Lung (tissue), 12 donors: Measurements from ENCODE around the gene ARHGAP15. TPM values are rescaled to one million over a fixed set of nuclear protein-coding genes. Genes with fewer than 3 reads are reported as not detected.

Experiments
- ATAC-seq: fragments of 200-7000 bp; cut with Tn5 transposase; one replicate; pipeline ENCODE4 v1.9.1; 2020; ENCODE audit warnings: moderate number of reproducible peaks; ENCODE audit not compliant: insufficient read depth, low FRiP score
- DNase-seq, 3 donors: peaks; one replicate each; pipeline ENCODE4 v3.0.0-alpha.2; 2013 to 2017
- H3K27ac ChIP-seq, 2 donors: one replicate each; pipeline ENCODE4 v1.5.1; 2013; ENCODE audit warnings: mild to moderate bottlenecking in 2 of 2, moderate library complexity in 2 of 2, control low read depth in 1 of 2, inconsistent platforms in 1 of 2, low read depth in 1 of 2, low read length in 1 of 2
- H3K27me3 ChIP-seq, 3 donors: one replicate each; pipeline ENCODE4 v1.5.1; 2013; ENCODE audit warnings: low read length in 2 of 3; ENCODE audit not compliant: control insufficient read depth in 3 of 3, insufficient read depth in 3 of 3
- H3K36me3 ChIP-seq, 4 donors: one replicate each; pipeline ENCODE4 v1.5.1; 2013; ENCODE audit warnings: low read length in 4 of 4, mild to moderate bottlenecking in 1 of 4, moderate library complexity in 1 of 4; ENCODE audit not compliant: control insufficient read depth in 4 of 4, insufficient read depth in 4 of 4
- H3K4me1 ChIP-seq, 5 donors: one replicate each; pipeline ENCODE4 v1.5.1; 2013; ENCODE audit warnings: low read length in 5 of 5, mild to moderate bottlenecking in 2 of 5, moderate library complexity in 1 of 5; ENCODE audit not compliant: control insufficient read depth in 5 of 5, insufficient read depth in 5 of 5
- H3K4me3 ChIP-seq: one replicate; pipeline ENCODE4 v1.5.1; 2013; ENCODE audit warnings: mild to moderate bottlenecking, control low read depth, moderate library complexity
- H3K9ac ChIP-seq, 2 donors: one replicate each; pipeline ENCODE4 v1.5.1; 2013; ENCODE audit warnings: low read length in 2 of 2, control low read depth in 1 of 2; ENCODE audit not compliant: insufficient read depth in 1 of 2
- H3K9me3 ChIP-seq, 4 donors: one replicate each; pipeline ENCODE4 v1.5.1; 2013; ENCODE audit warnings: low read length in 3 of 4, mild to moderate bottlenecking in 1 of 4, moderate library complexity in 1 of 4; ENCODE audit not compliant: control insufficient read depth in 4 of 4, insufficient read depth in 3 of 4
- CTCF ChIP-seq: IDR thresholded peaks from 2 replicates; pipeline ENCODE4 v1.5.1; 2012; ENCODE audit warnings: mild to moderate bottlenecking; ENCODE audit errors: control extremely low read depth, extremely low read depth
- WGBS, 2 donors: extraction: QIAGEN DNeasy Blood & Tissue Kit; methylation state at CpG; one replicate each; pipeline ENCODE4 v1.1.7; 2013; 5-methylcytosine and 5-hydroxymethylcytosine counted together
- polyA plus RNA-seq, 2 donors: library from polyadenylated mRNA; stranded (reverse); fragments of 200-250 nt; gene quantifications; one replicate each; pipeline ENCODE4 v1.2.1, GENCODE V29; 2013
- total RNA-seq, 2 donors: library from RNA; depleted of rRNA in 1 of 2; stranded (reverse); fragments of >200 nt in 1 of 2; gene quantifications; one replicate each; pipeline ENCODE4 v1.2.1, GENCODE V29; 2014 to 2021
- donor health status: control.
- donor health status: control.
- donor health status: Bipolar disorder and iron deficiency.
- donor health status: healthy.
- donor health status: DM: yes; HTN: yes; CAD: no.

ARHGAP15 gene
- total and polyA plus RNA-seq, 4 donors = 5.9 to 74.3 (median 13.2) TPM

GRCh38 chr2:143146366-143146765 lies 17.1 kb downstream of the ARHGAP15 start:
- no peak overlapping the region for H3K27ac ChIP-seq
- TF ChIP-seq CTCF = no peak
- no peak overlapping the region for H3K4me3 ChIP-seq
- no peaks in the 10 kb centered on the region for H3K27me3 ChIP-seq
- peaks cover 0 to 18% (median 4%) of the 10 kb centered on the region in 5 donors for H3K4me1 ChIP-seq
- no peaks in the 10 kb centered on the region for H3K9me3 ChIP-seq
- DNase-seq = peak in 2 of 3 donors; percentile 60 to 72
- H3K36me3 ChIP-seq = no peaks in the 10 kb centered on the region
- H3K9ac ChIP-seq = no peak overlapping the region
- no peak for ATAC-seq
- WGBS, 2 donors = 72 to 91% methylated on average over 1 of the region's 1 CpG

- ATAC-seq (no peak), DNase-seq (no peak)
- Histone ChIP-seq H3K27ac (no peak overlapping the region), H3K27me3 (no peaks in the 10 kb centered on the region), H3K36me3 (no peaks in the 10 kb centered on the region), H3K9ac (no peak overlapping the region), H3K9me3 (no peaks in the 10 kb centered on the region), H3K4me3 (no peak overlapping the region), H3K4me1 (peaks cover 0 to 18% (median 4%) of the 10 kb centered on the region in 5 donors)
- WGBS, 2 donors = 57 to 74% methylated on average over 7 of the region's 7 CpGs
- TF ChIP-seq CTCF = no peak
Measured at GRCh38 chr2:143146815-143147530, 17.8 kb downstream of the ARHGAP15 start.

- Histone ChIP-seq H3K27me3 (no peaks in the 10 kb centered on the region), H3K9ac (no peak overlapping the region), H3K4me3 (no peak overlapping the region), H3K27ac (no peak overlapping the region), H3K36me3 (no peaks in the 10 kb centered on the region), H3K9me3 (no peaks in the 10 kb centered on the region), H3K4me1 (peaks cover 0 to 18% (median 4%) of the 10 kb centered on the region in 5 donors)
- ATAC-seq (no peak), DNase-seq (no peak)
- no peak for TF ChIP-seq CTCF
Measured at GRCh38 chr2:143148011-143148410, 18.8 kb downstream of the ARHGAP15 start.

- 72 to 78% methylated on average over 5 of the region's 5 CpGs for WGBS, 2 donors
- no peaks in the 10 kb centered on the region for H3K9me3 ChIP-seq
- H3K4me3 ChIP-seq = no peak overlapping the region
- no peak for DNase-seq
- no peaks in the 10 kb centered on the region for H3K36me3 ChIP-seq
- no peak for TF ChIP-seq CTCF
- H3K27me3 ChIP-seq = no peaks in the 10 kb centered on the region
- H3K27ac ChIP-seq = no peak overlapping the region
- no peak for ATAC-seq
- peaks cover 0 to 18% (median 4%) of the 10 kb centered on the region in 5 donors for H3K4me1 ChIP-seq
- no peak overlapping the region for H3K9ac ChIP-seq
Measured at GRCh38 chr2:143148757-143149156, 19.5 kb downstream of the ARHGAP15 start.
